GM18951 (cell line): ENCODE measurements around the gene ZFYVE28.

Experiments used
- POLR2A ChIP-seq: IDR thresholded peaks from 4 replicates; pipeline ENCODE4 v1.6.1; 2011; ENCODE audit warnings: mild to moderate bottlenecking; ENCODE audit not compliant: insufficient read length, insufficient read depth; ENCODE audit errors: extremely low read depth
- in situ Hi-C: fragments of 300-500 bp; cut with MboI; formaldehyde crosslinking; loops from one replicate; pipeline ENCODE4 v1.12.0; 2022; ENCODE audit warnings: low sequenced_read_pairs, mixed read lengths, inconsistent platforms; ENCODE audit not compliant: unreplicated experiment

ZFYVE28 gene

DNA sequence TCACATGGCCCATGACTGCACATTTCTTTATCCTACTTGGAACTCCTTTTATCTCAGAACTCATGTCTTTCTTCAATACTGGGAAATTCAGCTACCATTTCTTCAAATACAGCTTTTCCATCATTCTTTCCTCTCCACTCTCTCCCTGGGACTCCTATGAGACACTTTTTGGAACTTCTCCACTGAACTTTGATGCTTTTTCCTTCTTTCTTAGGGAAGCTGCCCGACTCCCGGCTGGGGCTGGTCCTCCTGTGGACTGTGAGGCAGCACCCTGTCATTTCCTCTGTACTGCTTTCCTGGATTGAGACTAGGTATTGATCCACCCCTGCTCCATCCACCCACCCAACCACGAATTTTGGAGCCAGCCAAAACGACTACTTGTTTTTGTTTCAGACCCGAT lies 40.0 kb downstream of the ZFYVE28 start:
- in situ Hi-C loops = no loop called here
- no peak for TF ChIP-seq POLR2A

DNA sequence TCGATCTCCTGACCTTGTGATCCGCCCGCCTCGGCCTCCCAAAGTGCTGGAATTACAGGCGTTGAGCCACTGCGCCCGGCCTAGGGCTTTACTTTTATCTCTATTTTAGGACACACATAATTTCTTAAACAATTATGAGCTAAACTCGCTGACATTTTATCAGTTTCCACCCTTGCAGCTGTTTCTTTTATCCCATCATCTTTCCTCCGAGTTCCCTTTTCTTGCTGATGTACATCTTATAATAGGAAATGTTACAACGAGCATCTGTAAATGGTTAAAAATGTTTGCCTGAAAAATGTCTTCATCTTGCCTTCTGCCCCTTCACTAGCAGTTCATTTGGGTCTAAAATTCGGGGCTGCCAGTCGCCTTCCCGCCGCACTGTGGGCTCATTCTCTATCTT lies 41.2 kb downstream of the ZFYVE28 start:
- no peak for TF ChIP-seq POLR2A
- in situ Hi-C loops = no loop called here

DNA sequence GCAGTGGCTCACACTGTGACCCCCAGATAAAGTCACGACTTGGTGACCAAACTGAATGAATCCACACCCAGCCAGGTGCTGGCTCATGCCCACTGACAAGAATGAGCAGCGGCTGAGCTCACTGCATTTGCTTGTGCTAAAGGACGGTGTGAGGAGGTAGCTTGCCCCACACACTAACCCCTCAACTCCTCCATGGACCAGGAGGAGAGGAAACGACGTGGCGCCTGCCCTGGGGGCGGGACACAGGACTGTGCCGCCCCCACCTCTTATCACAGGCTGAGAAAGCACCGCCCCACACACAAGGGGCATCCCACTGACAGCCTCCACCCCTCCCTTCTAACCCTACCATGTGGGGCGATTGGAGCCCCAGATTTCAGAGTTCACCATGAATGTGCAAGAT lies 43.0 kb downstream of the ZFYVE28 start:
- no peak for TF ChIP-seq POLR2A
- in situ Hi-C loops = no loop called here

DNA sequence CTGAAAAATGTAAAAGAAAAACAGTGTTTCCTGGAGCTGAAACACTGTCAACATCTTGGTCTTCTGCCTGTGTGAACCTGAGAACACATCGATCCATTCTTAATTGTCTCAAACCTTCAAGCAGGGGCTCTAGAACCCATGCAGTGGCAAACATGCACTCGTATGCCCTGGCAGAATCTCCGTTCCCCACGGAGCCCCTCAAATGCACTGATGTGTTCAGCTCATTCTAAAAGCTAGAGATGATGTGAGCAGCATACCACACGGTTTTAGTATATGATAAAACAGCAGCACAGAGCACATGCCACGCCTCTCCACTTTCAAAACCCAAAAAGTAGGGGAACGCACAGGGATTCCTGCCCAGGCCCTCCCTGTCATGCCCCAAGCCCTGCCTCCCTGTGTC lies 44.9 kb downstream of the ZFYVE28 start:
- in situ Hi-C loops = no loop called here
- TF ChIP-seq POLR2A = no peak

DNA sequence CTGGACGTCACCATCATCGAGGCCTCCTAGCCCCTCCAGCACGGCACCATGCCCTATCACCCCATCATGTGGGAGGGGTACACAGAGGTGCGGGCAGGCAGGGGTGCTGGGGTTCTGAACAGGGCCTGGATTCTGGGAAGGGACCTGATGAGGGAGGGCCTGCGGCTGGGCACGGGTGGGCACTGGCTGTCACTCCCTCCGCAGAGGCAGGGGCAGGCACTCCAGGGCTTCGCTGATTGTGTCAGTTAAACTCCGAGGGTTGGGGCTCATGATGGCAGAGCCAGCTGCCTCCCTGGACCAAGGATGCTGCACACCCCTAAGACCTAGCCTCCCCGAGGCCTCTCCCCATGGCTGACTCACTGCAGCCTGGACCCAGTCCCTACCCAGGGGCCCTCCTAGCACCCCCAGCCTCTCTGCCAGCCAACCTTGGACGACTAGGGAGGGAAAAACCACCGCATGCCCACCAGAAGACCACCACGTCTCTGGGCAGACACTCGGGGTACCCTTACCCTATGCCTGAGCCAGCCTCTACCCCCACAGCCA lies 45.9 kb downstream of the ZFYVE28 start:
- no peak for TF ChIP-seq POLR2A
- in situ Hi-C loops = no loop called here

DNA sequence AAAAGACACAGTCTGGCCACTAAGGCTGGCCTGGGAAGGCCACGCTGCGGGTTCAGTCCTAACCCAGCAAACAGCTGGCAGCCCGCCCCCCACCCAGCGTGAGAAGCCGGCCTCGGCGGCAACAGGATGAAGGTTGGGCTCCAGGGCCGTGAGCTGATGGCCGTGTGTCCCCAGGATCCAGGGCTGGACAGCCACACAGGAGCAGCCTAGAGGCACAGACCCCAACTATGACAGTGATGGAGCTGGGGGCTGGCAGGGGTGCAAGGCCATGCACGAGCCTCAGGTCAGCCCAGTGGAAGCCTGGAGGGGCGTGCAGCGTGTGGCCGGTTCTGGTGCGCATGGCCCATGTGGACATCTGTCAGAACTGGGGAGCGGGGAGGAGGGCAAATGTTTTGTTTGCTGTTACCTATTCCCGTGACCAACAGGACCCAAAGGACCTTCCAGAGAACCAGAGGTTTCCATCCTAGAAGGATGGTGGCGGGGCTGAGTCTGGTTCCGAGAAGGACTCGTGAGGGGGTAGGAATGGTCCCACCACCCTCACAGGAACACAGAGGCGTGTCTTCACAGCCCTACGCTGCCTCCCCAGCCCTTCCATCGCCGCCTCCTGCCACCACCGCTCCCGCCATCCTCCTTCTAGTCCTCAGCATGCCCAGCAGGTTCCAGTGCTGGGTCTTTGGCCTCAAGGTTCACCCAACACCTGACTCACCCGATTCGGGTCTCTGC lies 46.5 kb downstream of the ZFYVE28 start:
- in situ Hi-C loops = no loop called here
- no peak for TF ChIP-seq POLR2A

DNA sequence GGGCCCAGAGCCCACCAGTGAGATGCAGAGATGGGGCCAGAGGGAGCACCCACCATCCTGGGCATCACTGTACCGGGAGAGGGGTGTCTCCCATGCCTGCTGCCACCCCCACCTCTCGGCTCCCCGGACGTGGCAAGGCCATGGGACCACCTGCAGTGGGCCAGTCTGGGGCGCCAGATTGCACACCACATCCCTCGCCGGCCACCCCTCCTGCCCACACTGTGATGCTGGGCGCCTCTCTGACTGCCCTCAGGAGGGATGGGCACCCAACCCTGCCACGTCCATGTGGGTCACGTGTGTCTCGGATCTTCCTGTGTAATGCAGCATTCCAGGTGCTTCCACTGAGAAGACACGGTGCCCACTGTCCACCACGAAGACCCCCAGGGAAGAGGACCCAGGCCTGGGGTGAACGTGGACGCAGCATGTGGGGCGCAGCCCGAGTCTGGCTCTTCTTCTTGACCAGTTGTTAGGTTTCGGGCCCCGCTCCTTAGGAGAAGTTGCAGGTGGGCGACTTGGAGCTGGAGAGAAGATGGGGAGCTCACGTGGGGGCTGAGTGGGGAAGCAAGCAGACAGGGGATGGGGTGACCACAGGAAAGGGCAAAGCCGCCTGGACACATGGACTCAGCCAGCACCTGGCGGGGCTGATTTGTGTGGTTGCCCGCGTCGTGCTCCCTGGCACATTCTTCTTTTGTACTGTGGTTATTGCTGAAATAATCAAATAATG lies 47.7 kb downstream of the ZFYVE28 start:
- no peak for TF ChIP-seq POLR2A
- in situ Hi-C loops = no loop called here

DNA sequence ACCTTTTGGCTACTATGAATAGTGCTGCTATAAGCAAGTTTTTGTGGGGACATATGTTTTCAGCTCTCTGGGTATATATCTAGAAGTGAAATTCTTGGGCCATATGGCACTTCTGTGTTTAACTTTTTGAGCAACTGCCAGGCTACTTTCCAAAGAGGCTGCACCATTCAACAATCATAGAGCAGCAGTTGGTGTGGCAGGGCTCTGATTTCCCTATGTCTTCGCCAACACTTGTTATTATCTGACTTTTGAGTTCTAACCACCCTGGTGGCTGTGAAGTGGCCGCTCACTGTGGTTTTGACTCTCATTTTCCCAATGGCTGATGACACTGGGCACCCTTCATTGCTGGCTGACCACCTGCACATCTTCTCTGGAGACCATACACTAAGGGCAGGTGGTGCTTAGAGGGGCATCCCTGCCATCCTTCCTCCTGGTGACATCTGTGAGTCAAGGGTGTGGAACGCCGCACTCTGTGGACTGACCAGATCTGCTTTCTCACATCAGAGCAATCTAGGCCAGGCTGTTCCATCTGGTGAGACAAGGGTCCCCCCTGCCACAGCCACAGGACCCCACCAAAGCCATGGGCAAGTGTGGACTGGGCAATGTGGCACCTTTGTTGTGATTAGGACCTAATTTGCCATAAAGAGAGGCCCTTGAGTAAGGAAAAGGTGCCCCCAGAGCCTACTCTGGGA lies 49.6 kb downstream of the ZFYVE28 start:
- in situ Hi-C loops = no loop called here
- TF ChIP-seq POLR2A = no peak

DNA sequence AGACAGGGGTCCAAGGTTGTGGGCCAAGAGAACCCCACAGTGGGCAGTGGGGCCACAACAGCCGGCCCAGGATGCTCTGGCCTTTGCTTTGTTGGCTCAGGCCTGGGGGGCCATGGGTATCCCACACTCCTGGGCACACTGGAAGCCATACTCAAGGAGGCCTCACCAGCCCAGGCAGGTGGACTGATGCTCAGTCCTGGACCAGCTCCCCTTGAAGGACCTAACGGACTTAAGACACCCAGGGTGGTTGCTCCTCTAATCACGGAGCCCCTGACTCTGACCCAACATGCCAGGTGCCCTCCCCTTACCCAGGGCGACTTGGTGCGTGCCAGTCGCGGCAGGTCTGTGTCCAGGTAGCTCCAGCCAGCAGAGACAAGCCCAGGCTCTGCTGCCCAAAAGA lies 50.8 kb downstream of the ZFYVE28 start:
- in situ Hi-C loops = no loop called here
- no peak for TF ChIP-seq POLR2A

DNA sequence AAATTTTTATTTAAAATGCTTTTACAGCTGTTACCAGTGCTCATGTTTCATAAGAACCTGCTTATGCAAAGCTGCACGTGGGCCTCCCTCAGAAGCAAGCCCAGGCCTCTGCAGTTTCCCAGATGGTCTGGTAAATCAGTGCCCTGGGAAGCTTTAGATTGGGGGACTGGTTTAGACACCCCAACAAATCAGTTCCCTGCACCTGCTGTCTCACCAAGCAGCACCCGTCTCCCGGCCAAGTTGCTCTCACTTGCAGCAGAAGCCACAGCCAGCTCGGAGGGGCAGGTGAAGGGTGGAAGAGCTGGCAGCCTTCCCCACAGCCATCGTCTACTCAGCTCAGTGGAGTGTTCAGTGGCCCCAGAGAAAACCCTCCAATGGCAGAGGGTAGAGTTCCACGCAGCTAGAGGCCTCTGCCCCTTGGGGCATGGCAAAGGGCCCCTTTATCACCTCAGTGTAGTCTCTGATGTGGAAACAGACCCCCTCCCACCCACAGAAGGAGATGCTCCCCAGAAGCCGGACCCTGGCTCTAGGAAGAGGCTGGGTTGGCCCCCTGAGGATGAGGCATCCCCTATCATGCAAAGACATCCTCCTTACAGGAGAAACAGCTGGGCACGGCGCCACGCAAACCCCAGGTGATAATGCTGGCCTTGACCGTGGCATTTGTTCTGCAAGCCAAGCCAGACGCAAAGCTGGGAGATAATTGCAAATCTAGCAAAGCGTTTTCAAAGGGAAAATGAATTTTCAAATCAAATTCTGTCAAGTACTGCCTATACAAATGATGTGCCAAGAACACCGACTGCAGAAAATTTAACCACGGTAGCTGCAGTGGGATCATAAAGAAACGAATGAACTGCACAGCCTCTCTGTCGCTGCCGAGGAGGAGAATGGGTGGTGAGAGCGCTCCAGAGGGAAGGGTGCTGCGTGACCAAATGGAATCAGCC lies 51.9 kb downstream of the ZFYVE28 start:
- in situ Hi-C loops = no loop called here
- no peak for TF ChIP-seq POLR2A

DNA sequence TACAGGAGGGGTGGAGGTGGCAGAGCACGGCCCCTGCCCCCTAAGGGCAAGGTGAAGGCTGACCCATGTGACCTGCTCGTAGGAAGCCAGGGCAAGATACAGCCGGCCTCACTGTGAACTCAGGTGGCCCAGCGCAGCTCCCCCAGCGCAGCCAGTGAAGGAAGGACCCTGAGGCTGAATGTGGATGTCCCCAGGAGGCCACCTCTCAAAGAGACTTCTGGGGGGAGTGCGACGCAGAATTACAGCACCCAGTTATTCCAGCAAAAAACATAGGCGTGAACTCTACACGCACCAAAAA lies 52.6 kb downstream of the ZFYVE28 start:
- TF ChIP-seq POLR2A = no peak
- in situ Hi-C loops = no loop called here

DNA sequence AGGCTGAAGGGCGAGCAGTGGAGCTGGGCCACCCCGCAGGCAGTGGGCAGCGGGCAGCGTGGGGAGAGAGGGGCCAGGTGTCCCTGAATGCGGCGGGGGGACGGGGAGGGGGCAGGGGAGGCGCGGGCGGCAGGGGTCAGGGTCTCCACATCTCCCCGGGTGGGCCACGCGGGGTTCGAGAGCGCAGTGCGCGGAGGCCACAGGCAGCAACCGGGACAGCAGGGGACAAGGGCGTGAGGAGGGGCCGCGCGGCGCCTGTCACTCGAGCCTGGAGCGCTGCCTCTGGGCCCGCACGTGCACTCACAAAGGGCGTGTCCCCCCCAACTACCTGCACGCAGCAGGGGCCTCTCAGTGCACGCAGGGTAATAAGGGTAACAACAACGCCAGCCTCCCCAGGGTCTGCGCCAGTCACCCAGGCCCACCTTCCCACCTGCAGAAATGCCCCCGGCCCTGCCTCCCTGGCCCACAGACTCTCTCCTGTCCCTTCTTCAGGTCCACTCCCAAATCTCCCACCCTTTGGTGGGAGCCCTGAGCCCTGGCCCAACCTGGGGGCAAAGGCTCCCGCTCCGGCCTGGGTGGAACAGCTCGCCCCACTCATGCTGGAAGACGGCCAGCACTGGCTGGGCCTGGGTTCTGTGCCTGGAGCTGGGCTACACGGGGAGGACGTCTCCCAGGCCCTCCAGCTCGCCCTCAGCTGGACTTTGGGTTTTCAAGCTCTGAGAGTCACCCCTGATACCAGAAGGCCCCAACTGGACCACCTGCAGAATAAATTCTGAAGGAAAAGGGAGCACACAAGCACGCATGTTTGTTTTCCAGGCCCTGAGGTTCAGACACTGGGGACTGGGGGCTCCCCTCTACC lies 53.2 kb downstream of the ZFYVE28 start:
- in situ Hi-C loops = no loop called here
- TF ChIP-seq POLR2A = no peak

DNA sequence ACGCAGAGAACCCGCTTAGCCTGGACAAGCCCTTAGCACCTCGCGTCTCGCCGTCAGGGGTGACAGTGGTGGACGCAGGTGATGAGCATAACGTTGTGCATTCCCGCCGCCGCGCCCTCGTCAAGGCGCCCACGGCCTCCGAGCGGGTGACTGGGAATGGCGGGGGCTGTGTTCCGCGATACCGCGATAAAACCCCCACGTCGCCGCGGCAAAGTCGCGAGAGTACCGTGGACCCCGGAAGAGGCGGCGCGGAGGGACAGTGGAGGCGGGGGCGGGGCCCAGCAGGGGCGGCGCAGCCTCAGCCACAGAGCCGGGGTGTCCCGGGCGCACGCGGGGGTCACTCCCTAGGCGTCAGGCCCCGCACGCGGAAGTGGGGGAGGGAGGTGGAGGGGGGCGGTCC lies 53.8 kb downstream of the ZFYVE28 start:
- no peak for TF ChIP-seq POLR2A
- in situ Hi-C loops = no loop called here
